Daoy (cell line): ENCODE measurements around the gene SUOX. TPM values are rescaled to one million over a fixed set of nuclear protein-coding genes. Genes with fewer than 3 reads are reported as not detected.
"Not testable (repeated sequence)": the region's sequence is repeated elsewhere in the genome, so short reads cannot be mapped to it uniquely, and the experiment has no call there.

Experiments
- DNase-seq: peaks from one replicate; pipeline ENCODE4 v3.0.0-alpha.2; 2015; ENCODE audit warnings: low read depth
- total RNA-seq: library from RNA; depleted of rRNA; stranded (reverse); fragments of >200 nt; shearing (Covaris generic); gene quantifications from 2 replicates; pipeline ENCODE4 v1.2.3, GENCODE V29; 2014

SUOX gene
- total RNA-seq, 1 experiment from 2014 or later, result 13.1 TPM

GRCh38 chr12:56020423-56021184 lies 23.5 kb downstream of the SUOX start, which contains the start of gene IKZF4:
IKZF4 (plus strand) TSS chr12:56021043; CDS start chr12:56021494, 451 bp downstream.
- DNase-seq, result no peak

GRCh38 chr12:56021889-56022497 lies 24.9 kb downstream of the SUOX start:
- DNase-seq, result no peak

GRCh38 chr12:56028511-56029165 lies 31.6 kb downstream of the SUOX start:
- DNase-seq, result no peak

GRCh38 chr12:56029166-56029519 lies 32.1 kb downstream of the SUOX start:
- no peak for DNase-seq

- peak; percentile 51 for DNase-seq
These were observed 32.7 kb downstream of the SUOX start for GRCh38 chr12:56029666-56030293.

GRCh38 chr12:56031987-56032386 lies 34.9 kb downstream of the SUOX start:
- no peak for DNase-seq

GRCh38 chr12:56034586-56035332 lies 37.7 kb downstream of the SUOX start:
- DNase-seq, result no peak

- no peak for DNase-seq
These were observed 40.1 kb downstream of the SUOX start for GRCh38 chr12:56037161-56037560.

- no peak for DNase-seq
These were observed 41.1 kb downstream of the SUOX start for GRCh38 chr12:56038022-56038655.

- DNase-seq, result no peak
These were observed 43.1 kb downstream of the SUOX start for GRCh38 chr12:56040151-56040550.

- no peak for DNase-seq
These were observed 44.0 kb downstream of the SUOX start for GRCh38 chr12:56040963-56041551.

- peak; percentile 100 for DNase-seq
These were observed 44.7 kb downstream of the SUOX start, which contains the start of gene RPS26 for GRCh38 chr12:56041552-56042429. RPS26 (plus strand) TSS chr12:56041918; CDS start chr12:56042167, 249 bp downstream.

GRCh38 chr12:56042430-56042813 lies 45.3 kb downstream of the SUOX start:
- not testable (repeated sequence) for DNase-seq

GRCh38 chr12:56042843-56043242 lies 45.8 kb downstream of the SUOX start:
- no peak for DNase-seq

- no peak for DNase-seq
These were observed 49.1 kb downstream of the SUOX start for GRCh38 chr12:56046027-56046780.

GRCh38 chr12:56053407-56053893 lies 56.4 kb downstream of the SUOX start:
- DNase-seq, result no peak
